OCI-LY3 (cell line): ENCODE results near the gene TRIM13.
"Not testable (repeated sequence)": the region's sequence is repeated elsewhere in the genome, so short reads cannot be mapped to it uniquely, and the experiment has no call there.

Source experiments
- H2AFZ ChIP-seq: fragments of 200-600, 300-600 bp; shearing (Covaris generic); 2 replicates; pipeline ENCODE4 v1.6.0; 2014; ENCODE audit warnings: antibody characterized with exemption, low read depth, low read length
- H3K27ac ChIP-seq: fragments of 200-600, 300-600 bp; sonication (generic); 2 replicates; pipeline ENCODE4 v1.5.1; 2014; ENCODE audit warnings: mild to moderate bottlenecking, low read length, moderate library complexity, mixed read lengths
- H3K27me3 ChIP-seq: fragments of 200-600, 300-600 bp; sonication (generic); 2 replicates; pipeline ENCODE4 v1.6.1; 2014; ENCODE audit warnings: low read depth, low read length, mixed read lengths
- H3K36me3 ChIP-seq: fragments of 200-600, 300-600 bp; sonication (generic); replicated peaks from 2 replicates; pipeline ENCODE3; 2014; ENCODE audit warnings: low read depth, low read length, mixed read lengths
- H3K4me1 ChIP-seq: fragments of 300-600, 200-600 bp; sonication (generic); 2 replicates; pipeline ENCODE4 v1.6.1; 2014; ENCODE audit warnings: low read length, mixed read lengths
- H3K4me2 ChIP-seq: fragments of 200-600, 300-600 bp; sonication (generic); 2 replicates; pipeline ENCODE4 v1.6.1; 2014; ENCODE audit warnings: low read length, mixed read lengths
- H3K4me3 ChIP-seq: fragments of 300-600, 200-600 bp; sonication (generic); 2 replicates; pipeline ENCODE4 v1.5.1; 2014; ENCODE audit warnings: antibody characterized with exemption, mild to moderate bottlenecking, low read length, moderate library complexity
- H3K79me2 ChIP-seq: fragments of 300-600, 200-600 bp; shearing (Covaris generic); 2 replicates; pipeline ENCODE4 v1.6.1; 2014; ENCODE audit warnings: mild to moderate bottlenecking, low read length, mixed read lengths
- H3K9ac ChIP-seq: fragments of 300-600, 200-600 bp; shearing (Covaris generic); 2 replicates; pipeline ENCODE4 v1.6.0; 2014; ENCODE audit warnings: mild to moderate bottlenecking, low read length, moderate library complexity
- H3K9me3 ChIP-seq: fragments of 200-600, 300-600 bp; shearing (Covaris generic); 2 replicates; pipeline ENCODE4 v1.6.1; 2014; ENCODE audit warnings: low read length, mixed read lengths; ENCODE audit not compliant: insufficient read depth
- H4K20me1 ChIP-seq: fragments of 200-600, 300-600 bp; sonication (generic); 2 replicates; pipeline ENCODE4 v1.6.1; 2016; ENCODE audit warnings: low read length, mixed read lengths; ENCODE audit not compliant: insufficient read depth
- EZH2phosphoT487 ChIP-seq: fragments of 200-600 bp; shearing (Covaris generic); IDR thresholded peaks from 2 replicates; pipeline ENCODE4 v1.6.1; 2018; ENCODE audit warnings: antibody characterized with exemption, mixed run types, low read depth
- TF ChIP-seq, protein P1 (sequence below): fragments of 200-600, 300-600 bp; sonication (generic); IDR thresholded peaks from 2 replicates; pipeline ENCODE4 v1.5.1; 2014; ENCODE audit warnings: antibody characterized with exemption, low read length, low read depth

Gene TRIM13

DNA sequence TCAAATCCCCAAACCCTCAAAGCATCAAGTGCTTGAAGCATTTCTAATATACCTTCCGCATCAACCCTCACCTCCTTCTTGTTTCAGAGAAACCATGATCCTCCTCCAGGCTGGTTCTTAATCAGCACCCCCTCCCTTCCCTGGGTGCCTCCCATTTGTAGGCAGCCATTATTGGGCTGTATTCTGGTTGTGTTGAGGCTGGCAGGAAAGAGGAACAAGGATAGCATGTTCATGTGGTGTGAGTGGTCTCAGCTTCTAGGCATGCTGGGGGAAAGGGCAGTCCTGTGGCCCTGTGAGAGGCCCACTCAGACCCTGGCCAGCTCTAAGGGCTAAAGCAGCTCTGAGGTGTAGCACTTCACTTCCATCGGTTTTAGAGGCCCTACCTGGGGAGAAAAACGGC is 18.9 kb upstream of the TRIM13 start:
- H3K36me3 ChIP-seq = no peaks in the 10 kb centered on the region
- H3K27ac ChIP-seq = no peak overlapping the region
- H3K27me3 ChIP-seq = no peaks in the 10 kb centered on the region
- H3K9me3 ChIP-seq = no peaks in the 10 kb centered on the region
- H3K4me1 ChIP-seq = peaks cover 6% of the 10 kb centered on the region
- H3K79me2 ChIP-seq = no peaks in the 10 kb centered on the region
- H4K20me1 ChIP-seq = no peaks in the 10 kb centered on the region
- TF ChIP-seq, protein P1, sequence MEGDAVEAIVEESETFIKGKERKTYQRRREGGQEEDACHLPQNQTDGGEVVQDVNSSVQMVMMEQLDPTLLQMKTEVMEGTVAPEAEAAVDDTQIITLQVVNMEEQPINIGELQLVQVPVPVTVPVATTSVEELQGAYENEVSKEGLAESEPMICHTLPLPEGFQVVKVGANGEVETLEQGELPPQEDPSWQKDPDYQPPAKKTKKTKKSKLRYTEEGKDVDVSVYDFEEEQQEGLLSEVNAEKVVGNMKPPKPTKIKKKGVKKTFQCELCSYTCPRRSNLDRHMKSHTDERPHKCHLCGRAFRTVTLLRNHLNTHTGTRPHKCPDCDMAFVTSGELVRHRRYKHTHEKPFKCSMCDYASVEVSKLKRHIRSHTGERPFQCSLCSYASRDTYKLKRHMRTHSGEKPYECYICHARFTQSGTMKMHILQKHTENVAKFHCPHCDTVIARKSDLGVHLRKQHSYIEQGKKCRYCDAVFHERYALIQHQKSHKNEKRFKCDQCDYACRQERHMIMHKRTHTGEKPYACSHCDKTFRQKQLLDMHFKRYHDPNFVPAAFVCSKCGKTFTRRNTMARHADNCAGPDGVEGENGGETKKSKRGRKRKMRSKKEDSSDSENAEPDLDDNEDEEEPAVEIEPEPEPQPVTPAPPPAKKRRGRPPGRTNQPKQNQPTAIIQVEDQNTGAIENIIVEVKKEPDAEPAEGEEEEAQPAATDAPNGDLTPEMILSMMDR = no peak
- no peak for TF ChIP-seq EZH2phosphoT487
- H3K4me2 ChIP-seq = no peak overlapping the region
- H2AFZ ChIP-seq = no peak overlapping the region
- H3K9ac ChIP-seq = no peak overlapping the region
- H3K4me3 ChIP-seq = no peak overlapping the region

DNA sequence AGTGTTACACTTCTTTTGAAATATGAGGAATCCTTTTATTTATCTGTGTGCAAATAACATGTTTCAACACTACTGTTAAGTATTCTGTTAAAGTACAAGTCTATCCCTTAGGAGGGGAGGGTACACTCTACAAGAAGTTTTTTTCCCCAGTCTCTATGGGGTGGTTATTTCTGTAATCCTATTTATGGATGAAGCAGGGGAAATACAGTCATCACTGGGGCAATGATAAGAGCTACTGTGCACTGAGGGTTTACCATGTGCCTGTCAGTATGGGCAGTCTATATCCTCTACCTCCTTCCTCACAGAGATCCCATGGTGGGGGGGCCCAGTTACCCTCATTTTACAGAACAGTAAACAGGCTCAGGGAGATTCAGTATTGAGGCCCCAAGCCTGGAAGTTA is 16.6 kb upstream of the TRIM13 start:
- Histone ChIP-seq H3K9ac (no peak overlapping the region), H3K4me1 (peaks cover 6% of the 10 kb centered on the region), H3K36me3 (no peaks in the 10 kb centered on the region), H3K9me3 (no peaks in the 10 kb centered on the region), H3K27me3 (no peaks in the 10 kb centered on the region), H4K20me1 (no peaks in the 10 kb centered on the region), H2AFZ (no peak overlapping the region), H3K4me3 (no peak overlapping the region), H3K4me2 (no peak overlapping the region), H3K79me2 (no peaks in the 10 kb centered on the region), H3K27ac (no peak overlapping the region)
- TF ChIP-seq EZH2phosphoT487 = no peak
- TF ChIP-seq, protein P1 = no peak

DNA sequence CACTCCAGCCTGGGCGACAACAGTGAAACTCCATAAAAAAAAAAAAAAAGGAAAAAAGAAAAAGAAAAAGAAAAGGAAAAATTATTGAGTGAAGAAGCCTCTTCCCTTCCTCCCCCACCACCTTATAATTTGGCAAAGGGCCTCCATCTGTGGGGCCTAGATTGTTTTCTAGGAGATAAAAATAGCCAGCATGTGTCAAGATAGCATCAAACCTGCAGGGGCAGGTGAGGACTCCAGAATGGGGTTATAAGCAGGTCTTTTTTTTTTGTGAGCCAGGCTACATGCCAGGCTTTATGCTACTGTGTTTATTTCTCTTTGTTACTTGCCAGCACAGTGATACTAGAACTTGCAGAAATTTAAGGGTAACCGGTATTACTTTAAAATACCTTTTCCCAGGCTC is 11.7 kb upstream of the TRIM13 start:
- no peak overlapping the region for H3K27ac ChIP-seq

DNA sequence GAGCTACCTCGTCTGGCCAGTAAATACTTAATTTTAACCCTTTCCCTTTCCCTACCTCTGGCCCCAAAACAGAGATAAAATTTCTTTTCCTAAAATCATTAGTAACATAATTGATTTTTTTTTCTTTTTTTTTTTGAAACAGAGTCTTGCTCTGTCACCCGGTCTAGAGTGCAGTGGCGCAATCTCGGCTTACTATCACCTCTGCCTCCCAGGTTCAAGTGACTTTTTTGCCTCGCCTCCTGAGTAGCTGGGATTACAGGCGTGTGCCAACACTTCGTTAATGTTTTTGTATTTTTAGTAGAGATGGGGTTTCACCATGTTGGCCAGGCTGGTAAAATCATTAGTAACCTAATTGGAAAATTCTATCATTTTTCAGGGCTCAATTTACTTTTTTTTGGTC is 10.4 kb upstream of the TRIM13 start:
- Histone ChIP-seq H3K4me1 (peaks cover 15% of the 10 kb centered on the region), H3K27me3 (no peaks in the 10 kb centered on the region), H3K79me2 (no peaks in the 10 kb centered on the region), H3K9ac (no peak overlapping the region), H3K27ac (no peak overlapping the region), H4K20me1 (no peaks in the 10 kb centered on the region), H3K9me3 (no peaks in the 10 kb centered on the region), H3K4me3 (no peak overlapping the region), H3K36me3 (no peaks in the 10 kb centered on the region), H3K4me2 (no peak overlapping the region), H2AFZ (no peak overlapping the region)
- TF ChIP-seq, protein P1 = no peak
- no peak for TF ChIP-seq EZH2phosphoT487

More for the DNA sequence above, 11.7 kb upstream of the TRIM13 start:
- H3K27me3 ChIP-seq = no peaks in the 10 kb centered on the region
- H3K4me1 ChIP-seq = peaks cover 15% of the 10 kb centered on the region
- no peaks in the 10 kb centered on the region for H3K36me3 ChIP-seq
- H3K9me3 ChIP-seq = no peaks in the 10 kb centered on the region
- no peak overlapping the region for H2AFZ ChIP-seq
- no peaks in the 10 kb centered on the region for H3K79me2 ChIP-seq
- TF ChIP-seq, protein P1 = no peak
- no peak for TF ChIP-seq EZH2phosphoT487
- no peaks in the 10 kb centered on the region for H4K20me1 ChIP-seq
- no peak overlapping the region for H3K4me3 ChIP-seq
- H3K4me2 ChIP-seq = no peak overlapping the region
- H3K9ac ChIP-seq = no peak overlapping the region

DNA sequence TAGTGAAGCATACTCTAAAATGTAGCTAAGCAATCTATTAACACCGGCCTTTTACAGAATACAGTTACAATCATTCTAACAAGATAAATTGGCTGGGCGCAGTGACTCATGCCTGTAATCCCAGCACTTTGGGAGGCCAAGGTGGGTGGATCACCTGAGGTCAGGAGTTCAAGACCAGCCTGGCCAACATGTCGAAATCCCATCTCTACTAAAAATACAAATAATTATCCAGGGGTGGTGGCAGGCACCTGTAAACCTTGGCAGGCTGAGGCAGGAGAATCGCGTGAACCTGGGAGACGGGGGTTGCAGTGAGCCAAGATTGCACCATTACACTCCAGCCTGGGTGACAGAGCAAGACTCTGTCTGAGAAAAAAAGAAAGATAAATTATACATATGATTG is 6.2 kb upstream of the TRIM13 start:
- H3K27me3 ChIP-seq = not testable (repeated sequence)

More for the DNA sequence above, 6.2 kb upstream of the TRIM13 start:
- H3K79me2 ChIP-seq, H2AFZ ChIP-seq, H3K4me2 ChIP-seq, H3K9ac ChIP-seq, H3K36me3 ChIP-seq, H3K4me3 ChIP-seq, H3K27ac ChIP-seq, H4K20me1 ChIP-seq, H3K9me3 ChIP-seq: not testable (repeated sequence)
- H3K4me1 ChIP-seq = peaks cover 20% of the 10 kb centered on the region
